ENCODE data around the gene ACKR2. TPM values are rescaled to one million over a fixed set of nuclear protein-coding genes. Genes with fewer than 3 reads are reported as not detected.
"Not testable (repeated sequence)": the region's sequence is repeated elsewhere in the genome, so short reads cannot be mapped to it uniquely, and the experiment has no call there.

The ACKR2 gene
- total RNA-seq, 2 experiments from 2014 or later, result 2.3 to 2.8 TPM

DNA sequence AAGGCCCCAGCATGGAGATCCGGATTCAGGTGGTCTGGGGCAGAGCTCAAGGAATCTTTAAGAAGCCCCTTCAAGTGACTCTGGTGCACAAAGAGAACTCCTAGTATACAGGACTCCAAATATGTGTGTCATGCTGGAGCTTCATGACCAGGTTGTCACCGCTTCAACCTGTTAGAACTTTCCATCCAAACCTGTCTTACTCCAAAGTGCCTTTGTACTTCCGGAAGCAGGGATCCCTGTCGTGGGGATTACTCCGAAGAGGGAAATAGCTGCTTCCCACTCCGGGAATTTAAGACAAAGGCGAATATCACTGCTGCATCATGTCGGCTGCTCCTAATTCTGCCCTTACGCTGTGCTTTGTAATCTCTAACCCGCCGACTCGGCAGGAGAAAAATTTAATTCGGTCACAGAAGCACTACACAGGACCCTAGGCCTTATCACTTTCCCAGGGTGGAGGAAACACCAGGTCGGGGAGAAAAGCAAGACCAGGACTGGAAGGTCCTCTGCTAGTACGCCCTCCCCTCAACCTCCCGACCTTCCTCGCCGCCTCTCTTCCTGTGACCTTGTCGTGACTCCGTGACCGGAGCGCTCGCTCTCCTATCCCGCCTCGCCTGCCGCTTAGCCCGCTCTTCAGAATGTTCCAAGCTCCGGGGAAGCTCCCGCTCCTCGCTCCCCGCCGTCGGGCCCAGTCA is 5.7 kb upstream of the ACKR2 start:
- ATAC-seq (peak; percentile 40), DNase-seq (peak; percentile 48)
- POLR2A ChIA-PET, result interaction anchor here (0.6 kb wide), 1 partner anchor 670 kb away, joined by 3 read pairs; no protein-coding TSS in a partner anchor
- H3K4me3 Mint-ChIP-seq, result peak overlapping the region; percentile 97
- H3K9me3 Mint-ChIP-seq (ENCODE audit: insufficient read depth), result no peaks in the 10 kb centered on the region
- peaks cover 16% of the 10 kb centered on the region for H3K27me3 Mint-ChIP-seq (ENCODE audit: low read depth)
- CTCF ChIA-PET, result interaction anchor here (0.7 to 1.1 kb wide), 4 partner anchors 9 to 24 kb away, joined by 4 to 7 read pairs (median 5); no protein-coding TSS in a partner anchor
- H3K36me3 Mint-ChIP-seq (ENCODE audit: low read depth), result peaks cover 6% of the 10 kb centered on the region
- H3K27ac Mint-ChIP-seq, result peak overlapping the region; percentile 94
- H3K4me1 Mint-ChIP-seq (ENCODE audit: low read depth), result peaks cover 47% of the 10 kb centered on the region

DNA sequence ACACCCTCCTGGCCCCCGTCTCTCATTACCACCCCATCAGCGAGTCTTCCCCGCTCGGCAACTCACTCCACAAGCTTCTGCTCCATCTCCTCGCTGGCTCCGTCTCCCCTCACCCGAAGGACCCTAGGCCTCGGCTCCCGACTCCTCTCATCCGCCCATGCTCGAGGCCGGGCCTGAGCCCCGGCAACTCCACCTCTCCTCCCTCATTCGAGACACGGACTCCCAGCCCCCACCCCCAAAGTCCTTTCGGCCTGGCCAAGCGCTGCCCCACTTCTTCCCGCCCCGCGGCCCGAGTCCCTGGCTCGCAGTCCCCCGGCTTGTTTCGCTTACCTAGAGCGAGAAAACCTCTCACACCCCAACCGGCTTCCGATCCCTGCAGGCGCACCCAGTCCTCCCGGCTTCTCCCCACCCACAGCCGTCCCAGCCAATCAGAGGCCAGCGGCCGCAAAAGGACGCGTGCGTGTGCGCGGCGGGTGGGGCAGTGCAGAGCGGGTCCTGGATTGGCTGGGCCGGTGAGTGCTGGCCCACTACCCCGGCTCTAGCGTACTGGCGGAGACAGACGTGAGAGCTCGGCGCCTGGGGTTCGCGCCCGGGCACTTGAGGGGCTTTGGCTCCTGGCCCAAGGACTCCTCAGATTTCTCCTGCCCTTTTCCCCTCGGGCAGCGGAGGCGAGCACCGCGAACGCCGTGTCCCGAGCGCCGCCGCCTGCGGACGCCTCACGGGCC is 5.0 kb upstream of the ACKR2 start, which contains the start of gene HIGD1A:
Gene HIGD1A, minus strand, starts transcription at position 385 of the 725 bp plus-strand sequence. CDS start 10,237 bp downstream, outside the sequence.
- ChIA-PET POLR2A (interaction anchor here (1.1 kb wide), 1 partner anchor 105 kb away, joined by 3 read pairs; no protein-coding TSS in a partner anchor), CTCF (interaction anchor here (0.7 to 1.9 kb wide), 4 partner anchors 10 to 27 kb away, joined by 4 to 5 read pairs (median 5); no protein-coding TSS in a partner anchor)

DNA sequence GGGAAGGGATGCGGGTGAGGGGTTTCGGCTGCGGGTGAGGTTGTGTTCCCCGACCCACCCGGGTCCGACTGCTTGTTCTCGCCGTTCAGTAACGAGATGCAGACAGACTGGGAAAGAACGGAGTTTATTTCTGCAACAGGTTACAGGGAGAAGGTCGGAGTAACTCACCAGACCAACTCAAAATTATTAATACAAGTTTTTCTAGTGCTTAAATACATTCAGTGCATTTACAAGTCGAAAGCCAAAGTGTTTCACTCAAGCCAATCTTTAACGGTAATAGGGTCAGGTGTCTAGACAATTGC is 4.5 kb upstream of the ACKR2 start:
- DNase-seq (no peak), ATAC-seq (no peak)
- Mint-ChIP-seq H3K27ac (peak overlapping the region; percentile 94), H3K36me3 (ENCODE audit: low read depth) (peaks cover 4% of the 10 kb centered on the region), H3K27me3 (ENCODE audit: low read depth) (peaks cover 21% of the 10 kb centered on the region), H3K4me3 (peak overlapping the region; percentile 97), H3K9me3 (ENCODE audit: insufficient read depth) (no peaks in the 10 kb centered on the region), H3K4me1 (ENCODE audit: low read depth) (peaks cover 44% of the 10 kb centered on the region)
- ChIA-PET POLR2A (interaction anchor here (1.1 kb wide), 2 partner anchors 13 to 105 kb away, joined by 3 read pairs; no protein-coding TSS in a partner anchor), CTCF (interaction anchor here (1.9 kb wide), 1 partner anchor 27 kb away, joined by 5 read pairs; no protein-coding TSS in a partner anchor)

More for the DNA sequence above, 5.0 kb upstream of the ACKR2 start, which contains the start of gene HIGD1A:
- Mint-ChIP-seq H3K4me3 (peak within 1 kb of the TSS; percentile 97), H3K27ac (peak within 1 kb of the TSS; percentile 94), H3K36me3 (ENCODE audit: low read depth) (peaks cover 6% of the 10 kb centered on the region), H3K4me1 (ENCODE audit: low read depth) (peaks cover 47% of the 10 kb centered on the region), H3K9me3 (ENCODE audit: insufficient read depth) (no peaks in the 10 kb centered on the region), H3K27me3 (ENCODE audit: low read depth) (peaks cover 20% of the 10 kb centered on the region)
- ATAC-seq (peak; percentile 99), DNase-seq (peak; percentile 95)

DNA sequence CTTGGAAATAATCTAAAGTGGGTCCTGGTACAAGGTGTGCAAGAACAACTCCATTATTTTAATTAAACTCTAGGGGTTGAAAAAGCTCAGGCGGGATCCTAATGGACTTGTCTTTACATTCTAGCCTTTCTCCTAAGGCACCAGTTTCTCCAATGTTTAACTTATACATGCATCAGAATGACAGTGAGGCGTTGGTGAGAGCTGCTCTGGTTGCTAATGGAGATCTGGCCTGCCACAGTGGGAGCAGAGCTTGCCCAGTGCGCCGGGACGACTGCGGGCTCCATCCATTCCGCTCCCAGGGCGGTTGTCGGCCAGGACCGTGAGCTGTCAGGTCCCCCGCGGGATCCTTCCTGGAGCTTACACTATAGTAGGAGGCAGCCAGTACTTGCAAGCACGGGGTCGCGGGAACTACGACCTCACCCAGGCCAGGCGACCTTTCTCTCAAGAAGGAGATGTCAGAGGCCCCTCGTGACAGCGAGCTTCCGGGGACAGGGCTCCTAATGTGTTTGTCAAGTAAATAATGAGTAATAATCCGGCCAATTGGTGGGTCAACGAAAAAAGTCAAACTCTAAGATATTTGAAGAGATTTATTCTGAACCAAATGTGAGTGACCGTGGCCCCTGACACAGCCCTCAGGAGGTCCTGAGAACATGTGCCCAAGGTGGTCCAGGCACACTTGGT is 4.0 kb upstream of the ACKR2 start:
- Mint-ChIP-seq H3K9me3 (ENCODE audit: insufficient read depth) (no peaks in the 10 kb centered on the region), H3K4me3 (peak overlapping the region; percentile 97), H3K27ac (peak overlapping the region; percentile 94), H3K4me1 (ENCODE audit: low read depth) (peaks cover 39% of the 10 kb centered on the region), H3K27me3 (ENCODE audit: low read depth) (peaks cover 21% of the 10 kb centered on the region), H3K36me3 (ENCODE audit: low read depth) (peaks cover 2% of the 10 kb centered on the region)
- no peak for DNase-seq
- CTCF ChIA-PET, result interaction anchor here (0.6 to 1.9 kb wide), 2 partner anchors 26 kb away, joined by 3 to 5 read pairs; no protein-coding TSS in a partner anchor
- no peak for ATAC-seq
- POLR2A ChIA-PET, result interaction anchor here (1.1 kb wide), 2 partner anchors 12 to 106 kb away, joined by 3 read pairs; no protein-coding TSS in a partner anchor

DNA sequence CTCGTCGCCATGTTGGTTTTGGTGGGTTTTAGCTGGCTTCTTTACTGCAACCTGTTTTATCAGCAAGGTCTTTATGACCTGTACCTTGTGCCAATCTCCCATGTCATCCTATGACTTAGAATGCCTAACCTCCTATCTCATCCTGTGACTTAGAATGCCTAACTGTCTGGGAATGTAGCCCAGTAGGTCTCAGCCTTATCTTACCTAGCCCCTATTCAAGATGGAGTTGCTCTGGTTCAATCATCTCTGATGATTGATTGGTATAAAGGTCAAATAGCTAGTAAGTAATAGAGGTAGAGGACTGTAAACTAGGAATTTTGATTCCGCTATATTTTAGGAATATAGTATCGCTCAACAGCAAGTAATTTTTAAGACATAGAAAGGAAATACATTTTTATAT is 1.3 kb upstream of the ACKR2 start:
- CTCF ChIA-PET, result interaction anchor here (1.4 kb wide), 1 partner anchor 24 kb away, joined by 5 read pairs; no protein-coding TSS in a partner anchor
- Mint-ChIP-seq H3K27ac (no peak overlapping the region), H3K27me3 (ENCODE audit: low read depth) (peaks cover 24% of the 10 kb centered on the region), H3K4me3 (no peak overlapping the region), H3K9me3 (ENCODE audit: insufficient read depth) (no peaks in the 10 kb centered on the region), H3K36me3 (ENCODE audit: low read depth) (no peaks in the 10 kb centered on the region), H3K4me1 (ENCODE audit: low read depth) (peaks cover 17% of the 10 kb centered on the region)
- ATAC-seq (no peak), DNase-seq (no peak)
- POLR2A ChIA-PET, result no interaction called here

DNA sequence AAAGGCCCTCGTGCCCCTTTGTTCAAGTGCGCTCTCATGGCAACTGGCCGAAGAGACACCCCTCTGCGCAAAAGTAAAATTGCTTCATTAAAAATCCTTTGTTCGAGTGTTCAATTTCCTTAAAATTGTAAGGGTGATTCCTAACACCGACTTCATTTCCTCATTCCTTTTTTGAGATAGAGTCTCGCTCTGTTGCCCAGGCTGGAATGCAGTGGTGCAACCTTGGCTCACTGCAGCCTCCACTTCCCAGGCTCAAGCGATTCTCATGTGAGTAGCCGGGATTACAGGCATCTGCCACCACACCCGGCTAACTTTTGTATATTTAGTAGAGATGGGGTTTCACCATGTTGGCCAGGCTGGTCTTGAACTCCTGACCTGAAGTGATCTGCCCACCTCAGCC is 1.5 kb downstream of the ACKR2 start:
- H3K9me3 Mint-ChIP-seq (ENCODE audit: insufficient read depth); H3K4me1 Mint-ChIP-seq (ENCODE audit: low read depth); H3K27ac Mint-ChIP-seq; H3K36me3 Mint-ChIP-seq (ENCODE audit: low read depth); CTCF ChIA-PET; POLR2A ChIA-PET; H3K4me3 Mint-ChIP-seq; ATAC-seq; DNase-seq: not testable (repeated sequence)
- peaks cover 27% of the 10 kb centered on the region for H3K27me3 Mint-ChIP-seq (ENCODE audit: low read depth)

DNA sequence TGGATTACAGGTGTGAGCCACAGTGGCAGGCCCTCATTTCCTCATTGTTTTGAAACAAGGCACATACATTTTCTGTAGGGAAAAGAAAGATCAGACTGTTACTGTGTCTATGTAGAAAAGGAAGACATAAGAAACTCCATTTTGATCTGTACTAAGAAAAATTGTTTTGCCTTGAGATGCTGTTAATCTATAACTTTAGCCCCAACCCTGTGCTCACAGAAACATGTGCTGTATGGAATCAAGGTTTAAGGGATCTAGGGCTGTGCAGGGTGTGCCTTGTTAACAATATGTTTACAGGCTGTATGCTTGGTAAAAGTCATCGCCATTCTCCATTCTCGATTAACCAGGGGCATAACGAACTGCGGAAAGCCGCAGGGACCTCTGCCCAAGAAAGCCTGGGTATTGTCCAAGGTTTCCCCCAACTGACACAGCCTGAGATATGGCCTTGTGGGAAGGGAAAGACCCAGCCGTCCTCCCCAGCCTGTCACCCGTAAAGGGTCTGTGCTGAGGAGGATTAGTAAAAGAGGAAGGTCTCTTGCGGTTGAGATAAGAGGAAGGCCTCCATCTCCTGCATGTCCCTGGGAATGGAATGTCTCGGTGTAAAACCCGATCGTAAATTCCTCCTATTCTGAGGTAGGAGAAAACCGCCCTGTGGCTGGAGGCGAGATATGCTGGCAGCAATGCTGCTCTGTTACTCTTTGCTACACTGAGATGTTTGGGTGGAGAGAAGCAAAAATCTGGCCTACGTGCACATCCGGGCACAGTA is 2.1 kb downstream of the ACKR2 start:
- peaks cover 24% of the 10 kb centered on the region for H3K27me3 Mint-ChIP-seq (ENCODE audit: low read depth)
- POLR2A ChIA-PET; H3K27ac Mint-ChIP-seq; H3K4me1 Mint-ChIP-seq (ENCODE audit: low read depth); CTCF ChIA-PET; H3K4me3 Mint-ChIP-seq; H3K9me3 Mint-ChIP-seq (ENCODE audit: insufficient read depth); DNase-seq; H3K36me3 Mint-ChIP-seq (ENCODE audit: low read depth); ATAC-seq: not testable (repeated sequence)

DNA sequence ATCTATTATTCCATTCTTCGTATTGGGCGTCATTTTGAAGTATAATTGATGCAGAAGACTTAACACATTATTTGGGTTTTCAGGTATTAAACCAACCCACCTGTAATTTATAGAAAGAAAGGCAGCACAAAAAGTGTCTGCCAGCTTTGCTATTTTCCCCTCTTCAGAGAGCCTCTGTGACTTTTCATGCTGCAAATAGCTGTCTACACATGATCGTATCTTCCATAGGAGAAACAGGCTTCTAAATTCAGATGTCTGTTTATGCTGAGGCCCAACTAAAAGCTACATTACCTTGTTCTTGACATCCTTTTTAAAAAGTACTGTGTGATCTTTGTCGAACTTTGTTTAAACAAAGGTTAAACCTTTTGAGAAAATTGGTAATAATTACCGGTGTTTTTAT is 5.0 kb downstream of the ACKR2 start:
- ATAC-seq (no peak), DNase-seq (no peak)
- ChIA-PET POLR2A (no interaction called here), CTCF (interaction anchor here (1.2 kb wide), 1 partner anchor 25 kb away, joined by 3 read pairs; no protein-coding TSS in a partner anchor)
- Mint-ChIP-seq H3K27ac (no peak overlapping the region), H3K27me3 (ENCODE audit: low read depth) (peaks cover 10% of the 10 kb centered on the region), H3K4me3 (no peak overlapping the region), H3K4me1 (ENCODE audit: low read depth) (no peaks in the 10 kb centered on the region), H3K9me3 (ENCODE audit: insufficient read depth) (no peaks in the 10 kb centered on the region), H3K36me3 (ENCODE audit: low read depth) (no peaks in the 10 kb centered on the region)

DNA sequence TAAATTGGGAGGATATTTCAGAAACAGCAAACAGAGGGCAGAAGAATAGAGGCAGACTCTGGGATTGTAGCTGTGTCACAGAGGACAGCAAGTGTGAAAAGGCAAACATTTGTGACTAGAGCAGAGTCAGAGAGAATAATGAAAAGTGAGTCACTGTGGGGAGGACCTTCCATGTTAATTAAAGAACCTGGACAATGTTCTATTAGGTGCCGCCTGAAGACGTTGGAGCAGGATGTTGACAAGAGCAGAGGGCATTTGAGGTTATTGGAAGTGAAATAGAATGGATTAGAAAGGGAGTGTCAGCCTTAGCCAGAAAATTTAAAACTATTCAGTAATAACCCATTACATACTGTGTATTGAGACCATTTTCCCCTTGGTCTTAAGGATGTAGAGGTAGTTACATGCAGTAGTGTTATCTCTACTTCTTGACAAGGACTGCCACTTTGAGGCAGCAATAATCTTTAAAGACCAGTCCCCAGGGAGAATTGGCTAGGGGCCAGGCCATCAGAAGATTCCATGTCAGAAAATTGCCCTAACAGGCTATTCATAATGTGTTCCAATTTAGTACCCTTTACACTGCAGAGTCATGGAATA is 5.8 kb downstream of the ACKR2 start:
- no peak overlapping the region for H3K27ac Mint-ChIP-seq
- peaks cover 15% of the 10 kb centered on the region for H3K27me3 Mint-ChIP-seq (ENCODE audit: low read depth)
- POLR2A ChIA-PET, result no interaction called here

DNA sequence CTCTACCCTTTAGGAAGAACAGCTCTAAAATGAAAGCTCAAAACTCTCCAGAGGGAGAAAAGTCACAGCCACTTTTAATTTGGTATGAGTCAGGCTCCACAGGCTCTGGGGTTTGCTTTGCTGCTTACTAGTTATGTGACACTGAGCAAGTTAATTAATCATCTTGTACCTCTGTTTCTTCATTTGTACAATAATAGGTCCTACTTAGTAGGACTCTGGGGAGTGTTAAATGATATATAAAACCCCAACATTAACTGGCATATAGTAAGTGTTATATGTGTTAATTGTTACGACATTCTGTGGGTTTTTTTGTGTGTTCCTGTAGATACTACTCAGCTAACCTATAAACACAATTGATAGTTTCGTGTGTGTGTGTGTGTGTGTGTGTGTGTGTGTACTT is 6.6 kb downstream of the ACKR2 start:
- Mint-ChIP-seq H3K27ac (no peak overlapping the region), H3K9me3 (ENCODE audit: insufficient read depth) (no peaks in the 10 kb centered on the region), H3K27me3 (ENCODE audit: low read depth) (peaks cover 15% of the 10 kb centered on the region), H3K36me3 (ENCODE audit: low read depth) (no peaks in the 10 kb centered on the region), H3K4me1 (ENCODE audit: low read depth) (no peaks in the 10 kb centered on the region), H3K4me3 (no peak overlapping the region)
- DNase-seq, result no peak
- CTCF ChIA-PET, result interaction anchor here (0.9 to 2.0 kb wide), 2 partner anchors 16 to 23 kb away, joined by 3 to 7 read pairs; no protein-coding TSS in a partner anchor
- POLR2A ChIA-PET, result interaction anchor here (0.5 kb wide), 1 partner anchor 156 kb away, joined by 3 read pairs; no protein-coding TSS in a partner anchor
- no peak for ATAC-seq

More for the DNA sequence above, 5.8 kb downstream of the ACKR2 start:
- no peak overlapping the region for H3K4me3 Mint-ChIP-seq
- ATAC-seq (no peak), DNase-seq (no peak)
- CTCF ChIA-PET, result interaction anchor here (0.9 kb wide), 1 partner anchor 24 kb away, joined by 3 read pairs; no protein-coding TSS in a partner anchor
- H3K4me1 Mint-ChIP-seq (ENCODE audit: low read depth), result no peaks in the 10 kb centered on the region
- no peaks in the 10 kb centered on the region for H3K9me3 Mint-ChIP-seq (ENCODE audit: insufficient read depth)
- no peaks in the 10 kb centered on the region for H3K36me3 Mint-ChIP-seq (ENCODE audit: low read depth)

All from activated CD8-positive, alpha-beta T cell treated with anti-CD3 and anti-CD28 coated beads, Interleukin-2, amount 10 ng/mL, durations not matched to agents 7 days and 5 days (primary cell).